Left renal pelvis (tissue), 4 donors: ENCODE data around the gene YDJC. TPM values are rescaled to one million over a fixed set of nuclear protein-coding genes. Genes with fewer than 3 reads are reported as not detected.
"Not testable (repeated sequence)": the region's sequence is repeated elsewhere in the genome, so short reads cannot be mapped to it uniquely, and the experiment has no call there.

ENCODE experiments used
- DNase-seq, 4 donors: peaks; one replicate each; pipeline ENCODE4 v3.0.0-alpha.2; 2013; ENCODE audit warnings: low read depth in 4 of 4, low spot score in 3 of 4
- polyA plus RNA-seq, 4 donors: library from polyadenylated mRNA; unstranded; fragments of 120-200 nt; gene quantifications; one replicate each; pipeline ENCODE4 v1.2.1, GENCODE V29; 2013; ENCODE audit not compliant: insufficient read length in 4 of 4

The YDJC gene
- polyA plus RNA-seq, 4 donors, result 5.0 to 19.2 (median 9.1) TPM

- no peak for DNase-seq
Measured at GRCh38 chr22:21587803-21588611, 41.8 kb downstream of the YDJC start.

- DNase-seq, result no peak
Measured at GRCh38 chr22:21585389-21585788, 44.4 kb downstream of the YDJC start.

- DNase-seq, result no peak
Measured at GRCh38 chr22:21582801-21583740, 46.8 kb downstream of the YDJC start.

GRCh38 chr22:21581009-21581713, 48.7 kb downstream of the YDJC start:
- not testable (repeated sequence) for DNase-seq

GRCh38 chr22:21580623-21581007, 49.2 kb downstream of the YDJC start:
- not testable (repeated sequence) for DNase-seq

GRCh38 chr22:21579474-21579851, 50.4 kb downstream of the YDJC start:
- no peak for DNase-seq

Other genes starting within 250 kb of the YDJC start
- gene RIMBP3B, start 246.3 kb downstream of the YDJC start, polyA plus RNA-seq, result not detected
- 10 to 100 TPM in 1 of 4 donors, 1 to 10 TPM in 3; 6.9 to 11.5 (median 8.6) TPM for gene HIC2, start 212.7 kb downstream of the YDJC start, polyA plus RNA-seq
- gene TMEM191C, start 162.6 kb downstream of the YDJC start, polyA plus RNA-seq, result 1 to 10 TPM in 3 of 4 donors, under 1 TPM in 1; 0.81 to 2.1 (median 1.7) TPM
- gene RIMBP3C, start 78.6 kb downstream of the YDJC start, polyA plus RNA-seq, result under 1 TPM; 0.27 to 0.50 (median 0.40) TPM
- 10 to 100 TPM; 48.7 to 63.8 (median 58.1) TPM for gene UBE2L3, start 62.3 kb downstream of the YDJC start, polyA plus RNA-seq
- gene CCDC116, start 2.7 kb upstream of the YDJC start, polyA plus RNA-seq, result under 1 TPM; 0.26 to 0.46 (median 0.38) TPM
- 10 to 100 TPM in 3 of 4 donors, 1 to 10 TPM in 1; 8.8 to 23.2 (median 15.7) TPM for gene SDF2L1, start 12.3 kb upstream of the YDJC start, polyA plus RNA-seq
- gene PPIL2, start 36.0 kb upstream of the YDJC start, polyA plus RNA-seq, result 10 to 100 TPM; 31.0 to 49.4 (median 36.4) TPM
- gene YPEL1, start 105.8 kb upstream of the YDJC start, polyA plus RNA-seq, result 10 to 100 TPM; 11.8 to 20.9 (median 17.6) TPM
- gene MAPK1, start 237.6 kb upstream of the YDJC start, polyA plus RNA-seq, result 100 to 1,000 TPM; 106 to 146 (median 124) TPM